GM19043 (cell line): ENCODE data around the gene CEACAM1.
"Not testable (repeated sequence)": the region's sequence is repeated elsewhere in the genome, so short reads cannot be mapped to it uniquely, and the experiment has no call there.

Experiments
- ATAC-seq: cut with Tn5 transposase; IDR thresholded peaks from one replicate; pipeline ENCODE4 v1.9.1; 2021; ENCODE audit warnings: low read depth; ENCODE audit not compliant: unreplicated experiment

CEACAM1 gene

GRCh38 chr19:42549067-42549466, 20.8 kb upstream of the CEACAM1 start:
- ATAC-seq: not testable (repeated sequence)

GRCh38 chr19:42548552-42548951, 20.3 kb upstream of the CEACAM1 start:
- ATAC-seq: no peak

GRCh38 chr19:42547929-42548328, 19.6 kb upstream of the CEACAM1 start:
- ATAC-seq: no peak

GRCh38 chr19:42546831-42547500, 18.7 kb upstream of the CEACAM1 start:
- ATAC-seq: no peak

GRCh38 chr19:42544146-42544545, 15.9 kb upstream of the CEACAM1 start:
- ATAC-seq: no peak

GRCh38 chr19:42542791-42543190, 14.5 kb upstream of the CEACAM1 start:
- no peak for ATAC-seq

GRCh38 chr19:42540071-42540553, 11.8 kb upstream of the CEACAM1 start:
- ATAC-seq: no peak

- ATAC-seq: no peak
These were observed 10.8 kb upstream of the CEACAM1 start for GRCh38 chr19:42538841-42539709.

- not testable (repeated sequence) for ATAC-seq
These were observed 7.0 kb upstream of the CEACAM1 start for GRCh38 chr19:42535276-42535675.

GRCh38 chr19:42534391-42534790, 6.1 kb upstream of the CEACAM1 start:
- no peak for ATAC-seq

GRCh38 chr19:42532891-42533290, 4.6 kb upstream of the CEACAM1 start:
- ATAC-seq: no peak

- no peak for ATAC-seq
These were observed 3.0 kb upstream of the CEACAM1 start for GRCh38 chr19:42531313-42531712.

GRCh38 chr19:42529248-42529764, 1.0 kb upstream of the CEACAM1 start:
- no peak for ATAC-seq

GRCh38 chr19:42524943-42525342, 3.3 kb downstream of the CEACAM1 start:
- no peak for ATAC-seq

GRCh38 chr19:42524250-42524649, 4.0 kb downstream of the CEACAM1 start:
- ATAC-seq: no peak

- not testable (repeated sequence) for ATAC-seq
These were observed 6.0 kb downstream of the CEACAM1 start for GRCh38 chr19:42522262-42522661.

- no peak for ATAC-seq
These were observed 6.8 kb downstream of the CEACAM1 start for GRCh38 chr19:42521346-42522030.

GRCh38 chr19:42519108-42519507, 9.2 kb downstream of the CEACAM1 start:
- no peak for ATAC-seq

GRCh38 chr19:42516771-42517170, 11.5 kb downstream of the CEACAM1 start:
- ATAC-seq: no peak

GRCh38 chr19:42515241-42515832, 12.9 kb downstream of the CEACAM1 start:
- no peak for ATAC-seq

- no peak for ATAC-seq
These were observed 13.8 kb downstream of the CEACAM1 start for GRCh38 chr19:42514449-42514848.
